Kidney epithelial cell (primary cell): ENCODE data around the gene LIPJ. TPM values are rescaled to one million over a fixed set of nuclear protein-coding genes. Genes with fewer than 3 reads are reported as not detected.

Experiments used
- DNase-seq: peaks from one replicate; pipeline ENCODE4 v3.0.0-alpha.2; 2010; ENCODE audit warnings: low read depth
- H3K27me3 ChIP-seq: 2 replicates; pipeline ENCODE4 v1.6.0; 2011; ENCODE audit warnings: low read length; ENCODE audit not compliant: control insufficient read depth, insufficient read depth
- H3K36me3 ChIP-seq: 2 replicates; pipeline ENCODE4 v1.5.1; 2011; ENCODE audit warnings: low read length; ENCODE audit not compliant: control insufficient read depth, insufficient read depth
- H3K4me3 ChIP-seq: 2 replicates; pipeline ENCODE4 v1.5.1; 2011; ENCODE audit warnings: low read depth, mild to moderate bottlenecking, control low read depth, low read length
- total RNA-seq: library from RNA; depleted of rRNA; stranded (reverse); fragments of >200 nt; gene quantifications from 2 replicates; pipeline ENCODE4 v1.2.3, GENCODE V29; 2015
- TF ChIP-seq, protein P1 (sequence below): IDR thresholded peaks from 2 replicates; pipeline ENCODE4 v1.5.1; 2011; ENCODE audit warnings: mild to moderate bottlenecking, moderate library complexity, low read length, control low read depth, inconsistent platforms; ENCODE audit not compliant: insufficient read depth, poor library complexity, severe bottlenecking

Gene LIPJ
- total RNA-seq, 1 donor from 2014 or later: 0.08 TPM

DNA sequence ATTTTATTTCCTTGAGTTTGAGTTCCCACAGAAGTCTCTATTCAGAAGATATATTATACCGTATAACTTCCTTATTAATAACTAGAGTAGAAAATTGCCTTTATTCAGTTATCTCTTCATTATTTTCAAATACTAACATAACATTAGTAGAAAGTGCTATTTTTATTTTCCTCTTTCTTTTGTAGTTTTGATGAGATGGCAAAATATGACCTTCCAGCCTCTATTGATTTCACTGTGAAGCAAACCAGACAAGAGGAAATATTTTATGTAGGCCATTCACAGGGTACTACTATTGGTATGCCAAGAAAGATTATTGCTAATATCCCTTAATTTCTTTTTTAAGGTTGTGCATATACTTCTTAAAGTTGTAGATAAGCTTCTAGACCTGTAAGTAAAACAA, 7.9 kb downstream of the LIPJ start:
- no peak for DNase-seq
- Histone ChIP-seq H3K4me3 (no peak overlapping the region), H3K27me3 (no peaks in the 10 kb centered on the region), H3K36me3 (no peaks in the 10 kb centered on the region)
- TF ChIP-seq, protein P1, sequence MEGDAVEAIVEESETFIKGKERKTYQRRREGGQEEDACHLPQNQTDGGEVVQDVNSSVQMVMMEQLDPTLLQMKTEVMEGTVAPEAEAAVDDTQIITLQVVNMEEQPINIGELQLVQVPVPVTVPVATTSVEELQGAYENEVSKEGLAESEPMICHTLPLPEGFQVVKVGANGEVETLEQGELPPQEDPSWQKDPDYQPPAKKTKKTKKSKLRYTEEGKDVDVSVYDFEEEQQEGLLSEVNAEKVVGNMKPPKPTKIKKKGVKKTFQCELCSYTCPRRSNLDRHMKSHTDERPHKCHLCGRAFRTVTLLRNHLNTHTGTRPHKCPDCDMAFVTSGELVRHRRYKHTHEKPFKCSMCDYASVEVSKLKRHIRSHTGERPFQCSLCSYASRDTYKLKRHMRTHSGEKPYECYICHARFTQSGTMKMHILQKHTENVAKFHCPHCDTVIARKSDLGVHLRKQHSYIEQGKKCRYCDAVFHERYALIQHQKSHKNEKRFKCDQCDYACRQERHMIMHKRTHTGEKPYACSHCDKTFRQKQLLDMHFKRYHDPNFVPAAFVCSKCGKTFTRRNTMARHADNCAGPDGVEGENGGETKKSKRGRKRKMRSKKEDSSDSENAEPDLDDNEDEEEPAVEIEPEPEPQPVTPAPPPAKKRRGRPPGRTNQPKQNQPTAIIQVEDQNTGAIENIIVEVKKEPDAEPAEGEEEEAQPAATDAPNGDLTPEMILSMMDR: no peak

DNA sequence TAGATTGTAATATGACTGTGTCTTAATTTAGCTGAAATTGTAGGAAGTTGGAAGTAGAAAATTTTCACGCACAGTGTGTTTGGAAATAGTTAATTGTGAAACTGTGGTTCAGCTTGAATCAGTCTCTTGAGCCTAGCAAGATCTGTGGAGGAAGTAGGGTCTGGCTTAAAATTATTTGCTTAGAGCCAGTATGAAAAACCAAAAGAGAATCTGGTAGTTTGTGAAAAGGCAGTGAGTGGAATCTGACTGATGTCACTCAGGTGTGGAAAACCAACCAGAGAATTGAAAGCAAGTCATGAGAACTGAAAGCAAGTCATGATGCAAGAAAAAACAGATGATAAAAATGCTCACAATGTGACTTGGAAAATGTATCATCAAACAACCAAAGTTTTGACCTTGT, 11.5 kb downstream of the LIPJ start:
- Histone ChIP-seq H3K27me3 (no peaks in the 10 kb centered on the region), H3K4me3 (no peak overlapping the region), H3K36me3 (no peaks in the 10 kb centered on the region)
- TF ChIP-seq, protein P1: no peak
- DNase-seq: no peak

DNA sequence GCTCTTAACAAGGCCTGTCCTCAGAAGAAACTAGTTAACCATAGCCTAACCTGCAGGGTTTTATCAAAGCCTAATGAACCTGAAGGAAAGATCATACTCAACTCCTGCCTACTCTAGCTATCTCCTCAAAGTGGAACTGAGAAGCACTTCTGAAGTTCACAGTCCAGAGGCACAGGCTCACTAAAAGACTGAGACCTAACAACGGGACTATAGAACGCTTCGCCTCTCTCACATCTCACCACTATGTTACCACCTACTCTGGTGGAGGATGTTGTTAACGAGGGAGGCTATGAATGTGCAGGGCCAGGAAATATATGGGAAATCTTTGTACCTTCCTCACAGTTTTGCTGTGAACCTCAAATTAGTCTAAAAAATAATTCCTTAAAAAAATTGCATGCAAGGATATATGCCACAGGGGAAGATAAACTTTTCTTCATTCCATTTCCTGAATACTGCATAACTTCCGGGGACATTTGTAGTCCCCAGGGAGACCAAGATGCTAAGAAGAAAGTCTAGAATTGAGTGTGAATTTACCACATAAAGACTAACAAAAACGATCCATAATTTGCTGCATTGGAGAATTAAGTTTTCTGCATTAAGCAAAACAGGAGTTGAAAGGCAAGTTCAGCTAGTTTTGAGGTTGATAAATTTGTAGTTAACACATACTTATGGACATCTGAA, 21.6 kb downstream of the LIPJ start:
- TF ChIP-seq, protein P1: no peak
- DNase-seq: no peak
- H3K27me3 ChIP-seq: no peaks in the 10 kb centered on the region
- H3K4me3 ChIP-seq: no peak overlapping the region
- no peaks in the 10 kb centered on the region for H3K36me3 ChIP-seq

DNA sequence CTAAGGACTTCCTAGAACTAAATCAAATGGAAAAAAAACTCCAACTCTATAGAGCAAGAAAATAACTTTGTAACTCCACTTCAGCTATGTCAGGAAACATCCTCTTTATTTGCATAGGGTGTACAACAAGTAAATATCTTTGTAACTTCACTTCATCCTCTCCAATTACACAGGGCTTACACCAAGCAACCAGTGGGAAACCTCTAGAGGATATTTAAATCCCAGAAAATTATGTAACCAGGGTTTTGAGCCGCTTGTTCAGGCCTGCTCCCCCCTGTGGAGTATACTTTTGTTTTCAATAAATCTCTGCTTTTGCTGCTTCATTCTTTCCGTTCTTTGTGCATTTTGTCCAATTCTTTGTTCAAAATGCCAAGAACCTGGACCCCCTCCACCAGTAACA, 22.2 kb downstream of the LIPJ start:
- no peak for DNase-seq
- Histone ChIP-seq H3K36me3 (no peaks in the 10 kb centered on the region), H3K27me3 (no peaks in the 10 kb centered on the region), H3K4me3 (no peak overlapping the region)
- TF ChIP-seq, protein P1: no peak

DNA sequence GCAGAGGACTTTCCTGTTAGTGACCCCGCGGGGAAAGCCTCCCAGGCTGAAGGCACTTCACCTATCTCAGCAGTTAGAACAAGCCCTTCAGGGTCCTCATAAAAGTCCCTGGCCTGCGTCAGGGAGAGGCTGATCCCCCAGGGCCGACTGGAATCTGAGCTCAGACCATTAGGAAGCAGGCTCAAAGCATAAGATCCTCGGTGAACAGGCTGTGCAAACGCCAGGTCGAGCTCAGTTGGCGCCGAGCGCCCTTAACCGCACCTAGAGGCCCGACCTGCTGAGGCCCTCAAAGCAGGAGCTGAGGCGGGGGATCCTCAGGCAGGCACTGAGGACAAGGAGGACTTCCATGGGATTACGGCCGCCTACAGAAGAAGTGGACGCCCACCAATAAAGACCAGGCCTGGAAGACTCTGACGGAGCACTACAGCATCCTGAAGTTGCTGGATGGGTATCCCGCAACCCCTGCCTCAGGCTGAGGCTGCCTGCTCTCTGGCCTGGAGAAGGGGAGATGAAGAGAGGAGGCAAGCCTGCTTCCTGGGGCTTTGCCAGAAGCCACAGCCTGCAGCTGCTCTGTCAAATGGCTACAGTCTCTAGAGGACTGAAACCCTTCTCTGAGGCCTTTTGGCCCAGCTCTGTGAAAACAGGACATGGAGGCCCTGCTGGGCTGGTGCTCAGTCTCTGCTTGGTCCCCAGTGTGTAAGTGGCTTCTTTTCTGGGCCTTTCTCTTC, 29.9 kb downstream of the LIPJ start:
- H3K27me3 ChIP-seq: no peaks in the 10 kb centered on the region
- TF ChIP-seq, protein P1: no peak
- DNase-seq: no peak
- no peaks in the 10 kb centered on the region for H3K36me3 ChIP-seq
- no peak overlapping the region for H3K4me3 ChIP-seq
